Measurements from ENCODE around the gene SPATA31C2. TPM values are rescaled to one million over a fixed set of nuclear protein-coding genes. Genes with fewer than 3 reads are reported as not detected.

The SPATA31C2 gene
- not detected in 2 replicates for total RNA-seq

DNA sequence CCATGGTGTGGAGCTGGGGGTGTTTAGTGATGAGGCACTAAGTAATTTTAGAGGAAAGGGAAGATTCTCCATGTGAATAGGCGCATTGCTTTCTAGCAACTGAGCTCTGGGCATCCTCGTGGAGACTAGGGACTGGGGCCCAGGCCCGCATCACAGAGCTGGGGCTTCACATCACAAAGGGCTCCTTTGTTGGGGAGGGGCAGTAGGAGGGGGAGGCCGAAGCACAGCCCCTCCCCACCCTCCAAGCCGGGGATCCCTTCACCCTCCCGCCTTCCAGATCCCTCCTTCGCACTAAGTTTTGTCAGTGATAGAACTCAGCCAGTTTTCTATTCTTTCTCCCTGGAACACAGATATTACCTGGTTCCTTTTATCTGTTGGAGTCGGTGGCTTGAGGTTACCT lies at the start of gene SPATA31C2:
Gene SPATA31C2 (minus strand): TSS at position 101 of the 400 bp plus-strand sequence. CDS start 29 bp downstream, at position 72.

Other genes starting within 250 kb of the SPATA31C2 start
- gene SPATA31C1, start 220.5 kb downstream of the SPATA31C2 start, total RNA-seq, result not detected in 2 replicates
- 7.9 and 10.2 TPM in 2 replicates for gene CDK20, start 163.9 kb downstream of the SPATA31C2 start, total RNA-seq
- 112 and 123 TPM in 2 replicates for gene SPIN1, start 250.0 kb upstream of the SPATA31C2 start, total RNA-seq

All from placental epithelial cell (primary cell).